Raji (cell line): ENCODE measurements around the gene IGFL4.

Source experiments
- POLR2A ChIP-seq: IDR thresholded peaks from 2 replicates; pipeline ENCODE4 v1.6.1; 2011; ENCODE audit warnings: low read depth, low read length, control low read depth; ENCODE audit not compliant: insufficient read depth

Gene IGFL4

DNA sequence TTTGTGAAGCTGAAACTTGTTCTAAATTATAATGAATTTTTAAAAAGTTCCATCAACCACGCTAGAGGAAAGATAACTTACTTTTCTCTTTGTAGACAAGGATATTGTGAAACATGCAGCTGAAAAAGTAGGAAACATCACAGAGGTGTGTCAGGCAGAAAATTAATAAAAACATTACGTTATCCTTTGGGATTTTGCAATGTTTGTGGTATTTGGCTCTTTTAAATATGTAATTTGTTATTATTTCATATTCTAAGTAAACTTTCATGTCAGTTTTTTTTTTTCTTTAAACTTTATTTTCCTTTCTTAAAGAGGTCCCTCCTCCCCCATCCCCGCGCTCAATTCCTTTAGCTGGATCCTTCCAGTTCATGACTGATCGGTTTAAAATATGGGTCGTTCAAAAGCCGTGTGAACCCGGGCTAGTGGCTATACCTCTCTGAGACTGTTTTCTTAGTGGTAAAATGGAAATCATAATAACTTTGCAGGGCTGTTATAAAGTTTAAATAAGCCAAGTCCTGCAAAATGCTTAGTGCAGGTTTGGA lies 46.3 kb downstream of the IGFL4 start:
- TF ChIP-seq POLR2A, result no peak

DNA sequence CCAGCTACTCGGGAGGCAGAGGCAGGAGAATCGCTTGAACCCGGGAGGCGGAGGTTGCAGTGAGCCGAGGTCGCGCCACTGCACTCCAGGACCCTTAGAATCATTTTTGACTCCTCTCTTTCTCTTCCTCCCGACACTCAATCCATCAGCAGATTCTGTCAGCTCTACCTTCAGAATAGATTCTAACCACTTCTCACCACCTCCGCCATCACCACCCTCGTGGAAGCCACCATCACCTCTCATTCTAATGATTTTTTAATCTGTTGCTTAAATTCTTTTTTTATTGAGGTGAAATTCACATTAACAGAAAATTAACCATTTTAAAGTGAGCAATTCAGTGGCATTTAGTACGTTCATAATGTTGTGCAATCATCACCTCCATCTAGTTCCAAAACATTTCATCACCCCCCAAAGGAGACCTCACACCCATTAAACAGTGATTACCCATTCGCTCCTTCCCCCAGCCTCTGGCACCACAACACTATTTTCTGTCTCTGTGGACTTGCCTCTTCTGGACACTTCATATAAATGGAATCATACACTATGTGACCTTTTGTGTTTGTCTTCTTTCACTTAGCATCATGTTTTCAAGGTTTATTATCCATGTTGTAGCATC lies 50.6 kb downstream of the IGFL4 start:
- no peak for TF ChIP-seq POLR2A
